Stomach (tissue), 9 donors: ENCODE results near the gene ADRA2C. TPM values are rescaled to one million over a fixed set of nuclear protein-coding genes. Genes with fewer than 3 reads are reported as not detected.

Experiments used
- DNase-seq, 2 donors: peaks; one replicate each; pipeline versions ENCODE4 v3.0.0 to v3.0.0-alpha.2; 2013 to 2019
- H3K27ac ChIP-seq, 5 donors: fragments of 200-600 bp in 4 of 5; sonication (generic) in 4 of 5; one replicate each; pipeline ENCODE4 v1.5.1; 2013 to 2019; ENCODE audit warnings: mild to moderate bottlenecking in 1 of 5, moderate library complexity in 1 of 5
- H3K27me3 ChIP-seq, 3 donors: fragments of 200-600 bp; sonication (generic); one replicate each; pipeline ENCODE4 v1.5.1; 2017 to 2019; ENCODE audit warnings: mixed run types in 1 of 3
- H3K36me3 ChIP-seq, 4 donors: fragments of 200-600 bp; sonication (generic); 1 replicate in 3 of 4; 2 replicates in 1 of 4; pipeline ENCODE4 v1.5.1; 2016 to 2019
- H3K4me1 ChIP-seq, 4 donors: fragments of 200-600 bp; sonication (generic); one replicate each; pipeline ENCODE4 v1.5.1; 2016 to 2019
- H3K4me3 ChIP-seq, 4 donors: fragments of 200-600 bp; sonication (generic) in 3 of 4; one replicate each; pipeline ENCODE4 v1.5.1; 2016 to 2019; ENCODE audit warnings: mild to moderate bottlenecking in 1 of 4
- H3K9me3 ChIP-seq, 4 donors: fragments of 200-600 bp; sonication (generic); one replicate each; pipeline ENCODE4 v1.5.1; 2016 to 2019
- CTCF ChIP-seq, 7 experiments: fragments of 450-650 bp in 4 of 7; fragments of 200-600 bp in 3 of 7; sonication (generic) in 3 of 7; IDR thresholded peaks; one replicate each; pipeline ENCODE4 v1.5.1; 2016 to 2019; ENCODE audit warnings: antibody characterized with exemption in 7 of 7, control low read depth in 2 of 7, mild to moderate bottlenecking in 1 of 7
- EP300 ChIP-seq: sonication (generic); formaldehyde crosslinking; IDR thresholded peaks from one replicate; pipeline ENCODE4 v1.6.1; 2017; ENCODE audit warnings: antibody characterized with exemption
- POLR2A ChIP-seq, 4 donors: fragments of 450-650 bp; IDR thresholded peaks; one replicate each; pipeline ENCODE4 v1.6.1; 2016; ENCODE audit warnings: antibody characterized with exemption in 4 of 4, control low read depth in 2 of 4, mild to moderate bottlenecking in 1 of 4, moderate library complexity in 1 of 4
- POLR2AphosphoS5 ChIP-seq, 3 donors: sonication (generic); formaldehyde crosslinking; IDR thresholded peaks; one replicate each; pipeline ENCODE4 v1.6.1; 2016; ENCODE audit warnings: antibody characterized with exemption in 3 of 3
- WGBS, 5 donors: extraction: QIAGEN DNeasy Blood & Tissue Kit in 3 of 5; methylation state at CpG; one replicate each; pipeline versions ENCODE4 v1.1.5 to v1.1.7; 2013 to 2018; 5-methylcytosine and 5-hydroxymethylcytosine counted together
- intact Hi-C: fragments of 100-400 bp; cut with DNase I; formaldehyde crosslinking; loops from one replicate; pipeline ENCODE4 v1.15.1; 2023; ENCODE audit warnings: low total_unique reads
- polyA plus RNA-seq, 3 donors: library from polyadenylated mRNA; stranded (reverse); fragments of 200-250 nt; gene quantifications; one replicate each; pipeline ENCODE4 v1.2.3, GENCODE V29; 2013
- total RNA-seq, 5 donors: library from RNA; depleted of rRNA; stranded (reverse); fragments of >200 nt; gene quantifications; one replicate each; pipeline versions ENCODE4 v1.1.0 to v1.2.3, GENCODE V29; 2014 to 2016
- donor health status: healthy with polysubstance abuse.
- donor health status: Bipolar disorder and iron deficiency.
- donor health status: healthy.

Gene ADRA2C
- total and polyA plus RNA-seq, 8 donors: 0.31 to 12.6 (median 1.3) TPM; not detected in 2

GRCh38 chr4:3729188-3729881 is 36.9 kb upstream of the ADRA2C start:
- Histone ChIP-seq H3K36me3 (no peaks in the 10 kb centered on the region), H3K27me3 (peaks cover 10 to 99% (median 63%) of the 10 kb centered on the region in 3 donors), H3K9me3 (peaks cover 0 to 6% (median 0%) of the 10 kb centered on the region in 4 donors), H3K27ac (no peak overlapping the region), H3K4me1 (peaks cover 0 to 6% (median 0%) of the 10 kb centered on the region in 4 donors), H3K4me3 (no peak overlapping the region)
- DNase-seq: peak in 1 of 2 donors; percentile 39
- intact Hi-C loops: no loop called here
- TF ChIP-seq EP300 (no peak), CTCF (IDR thresholded peaks at IDR 0.05) (no peak), POLR2A (IDR thresholded peaks at IDR 0.05) (no peak), POLR2AphosphoS5 (IDR thresholded peaks at IDR 0.05) (no peak)
- WGBS, 5 donors: 54 to 64% (median 60%) methylated on average over 10 to 11 of the region's 11 CpGs

GRCh38 chr4:3729882-3730226 is 36.3 kb upstream of the ADRA2C start:
- peaks cover 7 to 99% (median 57%) of the 10 kb centered on the region in 3 donors for H3K27me3 ChIP-seq
- 42 to 83% (median 48%) methylated on average over 1 to 5 of the region's 5 CpGs for WGBS, 5 donors

GRCh38 chr4:3730422-3731190 is 35.6 kb upstream of the ADRA2C start:
- no peaks in the 10 kb centered on the region for H3K36me3 ChIP-seq
- H3K4me1 ChIP-seq: no peaks in the 10 kb centered on the region
- DNase-seq: no peak
- WGBS, 5 donors: 76 to 91% (median 78%) methylated on average over 8 to 17 of the region's 17 CpGs
- no peak overlapping the region for H3K4me3 ChIP-seq
- TF ChIP-seq EP300 (no peak), CTCF (IDR thresholded peaks at IDR 0.05) (no peak), POLR2A (IDR thresholded peaks at IDR 0.05) (no peak), POLR2AphosphoS5 (IDR thresholded peaks at IDR 0.05) (no peak)
- intact Hi-C loops: no loop called here
- H3K27ac ChIP-seq: no peak overlapping the region
- H3K27me3 ChIP-seq: peaks cover 0 to 97% (median 50%) of the 10 kb centered on the region in 3 donors
- peaks cover 0 to 6% (median 0%) of the 10 kb centered on the region in 4 donors for H3K9me3 ChIP-seq

More at GRCh38 chr4:3729882-3730226, 36.3 kb upstream of the ADRA2C start:
- TF ChIP-seq EP300 (no peak), POLR2AphosphoS5 (IDR thresholded peaks at IDR 0.05) (no peak), CTCF (IDR thresholded peaks at IDR 0.05) (no peak), POLR2A (IDR thresholded peaks at IDR 0.05) (no peak)
- H3K4me1 ChIP-seq: peaks cover 0 to 1% (median 0%) of the 10 kb centered on the region in 4 donors
- peaks cover 0 to 6% (median 0%) of the 10 kb centered on the region in 4 donors for H3K9me3 ChIP-seq
- no peak overlapping the region for H3K4me3 ChIP-seq
- DNase-seq: no peak
- H3K27ac ChIP-seq: no peak overlapping the region
- intact Hi-C loops: no loop called here
- no peaks in the 10 kb centered on the region for H3K36me3 ChIP-seq

- H3K27ac ChIP-seq: no peak overlapping the region
- no peak overlapping the region for H3K4me3 ChIP-seq
- WGBS, 5 donors: 57 to 76% (median 69%) methylated on average over 20 to 31 of the region's 31 CpGs
- no peak for TF ChIP-seq POLR2AphosphoS5 (IDR thresholded peaks at IDR 0.05)
- no peak for DNase-seq
- intact Hi-C loops: no loop called here
- no peaks in the 10 kb centered on the region for H3K36me3 ChIP-seq
- no peaks in the 10 kb centered on the region for H3K4me1 ChIP-seq
- H3K27me3 ChIP-seq: peaks cover 0 to 79% (median 37%) of the 10 kb centered on the region in 3 donors
- H3K9me3 ChIP-seq: peaks cover 0 to 6% (median 2%) of the 10 kb centered on the region in 4 donors
These were observed 33.8 kb upstream of the ADRA2C start for GRCh38 chr4:3732076-3733028.
